Endometrial microvascular endothelial cells (primary cell): Measurements from ENCODE around the gene LY86. TPM values are rescaled to one million over a fixed set of nuclear protein-coding genes. Genes with fewer than 3 reads are reported as not detected.

Experiments
- in situ Hi-C: cut with HindIII; loops from 2 replicates; pipeline ENCODE4 v1.10.0; 2017; ENCODE audit warnings: low sequenced_read_pairs, low pct_unique_long_range_greater_than_20kb; ENCODE audit errors: inconsistent ontology term
- total RNA-seq: library from RNA; depleted of rRNA; stranded (reverse); fragments of >200 nt; gene quantifications from one replicate; pipeline ENCODE4 v1.2.3, GENCODE V29; 2015; ENCODE audit errors: inconsistent ontology term

The LY86 gene
- total RNA-seq, 1 donor from 2014 or later: not detected

DNA sequence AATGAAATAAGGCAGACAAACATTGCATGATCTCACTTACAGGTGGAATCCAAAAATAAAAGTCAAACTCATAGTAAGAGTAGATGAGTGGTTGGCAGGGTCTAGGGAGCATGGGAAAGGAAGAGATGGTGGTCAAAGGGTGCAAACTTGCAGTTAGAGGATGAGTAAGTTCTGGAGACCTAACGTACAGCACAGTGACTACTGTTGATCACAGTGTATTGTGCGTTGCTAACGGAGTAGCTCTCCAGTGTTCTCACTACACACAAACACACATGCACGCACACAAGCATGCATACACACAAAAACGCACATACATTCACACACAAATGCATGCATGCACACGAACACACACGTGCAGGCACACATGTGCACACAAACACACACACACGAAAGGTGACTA, 54.9 kb downstream of the LY86 start:
- in situ Hi-C loops: no loop called here

DNA sequence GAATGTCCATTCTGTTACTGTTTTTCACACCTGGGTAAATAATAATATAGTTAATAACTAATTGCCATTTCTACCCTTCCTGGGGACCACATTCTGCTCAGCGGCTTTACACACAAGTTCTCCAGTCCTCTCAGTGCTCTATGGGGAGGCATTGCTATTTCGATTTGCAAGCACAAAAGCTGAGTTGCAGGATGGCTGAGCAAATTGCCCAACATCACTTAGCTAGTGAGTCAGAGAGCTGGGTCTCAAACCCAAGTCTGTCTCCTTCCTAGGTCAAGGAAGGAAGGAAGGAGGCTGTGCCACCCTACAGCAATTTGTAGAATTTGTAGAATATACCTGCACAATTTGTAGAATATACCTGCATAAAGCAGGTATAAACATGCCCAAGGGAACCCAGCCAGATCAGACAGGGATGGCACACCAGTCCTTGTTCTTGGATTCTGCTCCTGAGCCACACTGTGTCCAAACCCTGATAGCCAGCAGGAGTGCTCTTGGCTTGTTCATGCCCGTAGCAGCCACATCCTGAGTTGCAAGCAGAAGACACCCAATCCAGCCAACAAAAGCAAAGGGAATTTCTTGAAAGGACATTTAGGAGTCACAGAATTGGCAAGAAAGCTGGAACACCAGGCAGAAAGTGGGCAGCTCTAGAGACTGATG, 56.9 kb downstream of the LY86 start:
- in situ Hi-C loops: no loop called here

DNA sequence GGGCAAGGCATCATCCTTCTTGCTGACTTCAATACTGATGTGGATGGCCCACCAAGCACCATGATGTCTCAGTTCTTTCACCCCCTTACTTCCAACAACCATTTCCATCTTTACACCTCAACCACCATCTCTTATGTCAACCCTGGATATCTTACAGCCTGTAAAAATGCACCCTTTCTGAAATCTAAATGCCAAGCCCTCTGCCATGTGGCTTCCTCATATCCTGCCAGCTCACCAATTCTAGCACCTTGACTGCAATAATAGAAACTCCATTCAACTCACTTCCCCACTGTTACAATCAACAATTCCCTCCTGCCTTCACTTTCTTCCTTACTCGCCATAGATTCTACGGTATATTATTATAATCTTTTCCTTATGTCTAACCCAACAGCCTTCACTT, 57.9 kb downstream of the LY86 start:
- in situ Hi-C loops: no loop called here

DNA sequence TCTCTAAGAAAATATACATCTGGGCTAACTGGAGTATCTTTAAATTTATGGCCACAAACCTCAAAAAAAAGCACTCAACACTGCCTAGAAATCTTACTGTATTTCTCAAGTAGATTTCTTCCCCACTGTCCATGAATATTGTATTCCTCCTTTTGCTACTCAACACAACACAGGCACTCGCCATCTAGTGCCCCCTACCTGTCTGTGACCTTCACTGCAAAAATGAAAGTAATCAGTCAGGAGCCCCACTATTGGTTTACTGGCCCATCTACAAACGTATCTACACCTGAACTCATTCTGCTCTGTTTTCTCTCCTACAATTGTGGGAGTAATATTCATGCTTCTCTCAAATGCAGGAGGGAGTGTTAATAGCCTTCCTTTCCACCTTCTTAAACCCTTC, 58.3 kb downstream of the LY86 start:
- in situ Hi-C loops: no loop called here

DNA sequence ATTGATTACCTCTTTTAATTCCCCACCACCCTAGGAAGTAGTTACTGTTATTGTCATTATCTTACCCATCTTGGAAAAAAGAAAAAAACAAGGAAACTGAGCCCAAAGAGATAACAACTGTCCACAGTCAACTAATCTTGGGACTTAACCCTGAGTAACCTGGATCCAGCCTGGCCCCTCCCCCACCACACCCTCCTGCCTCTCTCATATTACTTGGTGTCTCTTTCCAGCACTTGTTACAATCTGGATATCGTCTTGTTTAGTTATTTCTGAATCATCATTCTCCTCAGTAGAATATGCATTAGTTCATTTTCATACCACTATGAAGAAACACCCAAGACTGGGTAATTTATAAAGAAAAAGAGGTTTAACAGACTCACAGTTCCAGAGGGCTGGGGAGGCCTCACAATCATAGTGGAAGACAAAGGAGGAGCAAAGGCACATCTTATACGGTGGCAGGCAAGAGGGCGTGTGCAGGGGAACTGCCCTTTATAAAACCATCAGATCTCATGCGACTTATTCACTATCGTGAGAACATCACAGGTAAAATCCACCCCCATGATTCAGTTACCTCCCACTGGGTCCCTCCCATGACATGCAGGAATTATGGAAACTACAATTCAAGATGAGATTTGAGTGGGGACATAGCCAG, 60.3 kb downstream of the LY86 start:
- in situ Hi-C loops: no loop called here

DNA sequence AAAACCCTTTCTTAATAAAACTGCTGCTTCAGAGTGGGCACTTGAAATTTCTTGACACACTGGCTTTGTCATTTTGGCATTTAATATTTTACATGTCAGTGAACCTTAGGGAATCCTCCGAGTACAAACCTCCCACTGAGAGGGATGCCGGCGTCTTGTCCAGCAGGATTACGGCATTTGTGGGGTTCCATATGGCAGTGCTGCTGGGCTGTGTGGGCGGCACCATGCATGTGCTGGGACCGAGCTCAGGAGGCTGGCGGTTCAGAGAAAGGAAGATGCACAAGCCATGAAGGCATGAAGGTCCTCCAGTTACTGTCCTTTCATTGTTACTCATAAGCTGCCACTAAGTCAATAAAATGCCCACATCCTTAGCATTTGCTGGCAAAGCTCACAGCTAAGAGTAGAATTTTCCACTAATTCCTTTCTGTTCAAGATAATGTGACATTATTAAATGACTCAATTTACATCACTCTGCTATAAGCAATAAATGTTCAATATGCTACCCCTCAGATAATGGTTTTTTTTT, 61.4 kb downstream of the LY86 start:
- in situ Hi-C loops: no loop called here

DNA sequence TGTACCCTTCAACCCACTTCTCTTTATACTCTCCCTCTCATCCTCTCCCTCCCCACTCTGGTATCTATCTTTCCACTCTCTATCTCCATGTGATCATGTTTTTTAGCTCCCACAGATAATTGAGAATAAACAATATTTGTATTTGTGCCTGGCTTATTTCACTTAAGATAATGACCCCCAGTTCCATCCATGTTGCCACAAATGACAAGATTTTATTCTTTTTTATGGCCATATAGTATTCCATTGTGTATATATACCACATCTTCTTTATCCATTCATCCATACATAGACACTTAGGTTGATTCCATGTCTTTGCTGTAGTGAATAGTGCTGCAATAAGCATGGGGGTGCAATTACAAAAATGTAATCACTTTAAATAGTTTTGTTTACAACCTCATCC, 62.3 kb downstream of the LY86 start:
- in situ Hi-C loops: no loop called here

DNA sequence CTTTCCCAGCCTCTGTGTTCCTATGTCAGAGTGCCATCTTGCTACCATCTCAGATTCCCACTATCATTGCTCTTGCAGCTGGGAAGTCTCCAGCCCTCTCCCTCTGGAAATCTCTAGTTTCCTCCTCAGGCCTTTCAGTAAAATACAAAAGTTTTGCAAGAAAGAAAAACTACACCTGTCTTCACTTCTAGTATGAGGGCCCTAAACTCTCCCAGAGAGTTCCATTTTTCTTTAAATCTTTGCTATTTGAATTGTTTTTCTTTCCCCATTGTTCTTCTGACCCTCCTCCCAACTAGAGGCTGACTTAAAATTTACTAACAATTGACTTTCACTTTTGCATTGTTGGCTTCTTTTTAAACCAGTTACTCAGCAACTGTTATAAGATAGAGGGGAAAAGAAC, 62.8 kb downstream of the LY86 start:
- in situ Hi-C loops: no loop called here

DNA sequence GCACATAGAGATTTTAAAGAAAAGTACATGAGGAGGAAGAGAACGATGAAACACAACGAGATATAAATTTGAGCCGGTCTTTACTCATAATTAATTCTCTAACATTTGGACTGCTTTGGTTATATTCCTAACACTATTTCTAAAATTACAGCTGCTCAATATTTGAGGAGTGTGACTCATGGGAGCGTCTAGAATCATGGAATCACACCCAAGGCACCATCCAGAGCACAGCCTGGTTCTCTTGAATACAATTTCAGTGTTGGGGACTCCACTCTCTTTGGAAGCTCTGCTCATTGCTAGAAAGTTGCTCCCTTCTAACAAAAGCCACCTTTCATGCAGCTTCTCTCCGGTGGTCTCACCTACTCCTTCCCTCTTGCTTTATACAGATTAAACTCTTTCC, 64.4 kb downstream of the LY86 start:
- in situ Hi-C loops: no loop called here

DNA sequence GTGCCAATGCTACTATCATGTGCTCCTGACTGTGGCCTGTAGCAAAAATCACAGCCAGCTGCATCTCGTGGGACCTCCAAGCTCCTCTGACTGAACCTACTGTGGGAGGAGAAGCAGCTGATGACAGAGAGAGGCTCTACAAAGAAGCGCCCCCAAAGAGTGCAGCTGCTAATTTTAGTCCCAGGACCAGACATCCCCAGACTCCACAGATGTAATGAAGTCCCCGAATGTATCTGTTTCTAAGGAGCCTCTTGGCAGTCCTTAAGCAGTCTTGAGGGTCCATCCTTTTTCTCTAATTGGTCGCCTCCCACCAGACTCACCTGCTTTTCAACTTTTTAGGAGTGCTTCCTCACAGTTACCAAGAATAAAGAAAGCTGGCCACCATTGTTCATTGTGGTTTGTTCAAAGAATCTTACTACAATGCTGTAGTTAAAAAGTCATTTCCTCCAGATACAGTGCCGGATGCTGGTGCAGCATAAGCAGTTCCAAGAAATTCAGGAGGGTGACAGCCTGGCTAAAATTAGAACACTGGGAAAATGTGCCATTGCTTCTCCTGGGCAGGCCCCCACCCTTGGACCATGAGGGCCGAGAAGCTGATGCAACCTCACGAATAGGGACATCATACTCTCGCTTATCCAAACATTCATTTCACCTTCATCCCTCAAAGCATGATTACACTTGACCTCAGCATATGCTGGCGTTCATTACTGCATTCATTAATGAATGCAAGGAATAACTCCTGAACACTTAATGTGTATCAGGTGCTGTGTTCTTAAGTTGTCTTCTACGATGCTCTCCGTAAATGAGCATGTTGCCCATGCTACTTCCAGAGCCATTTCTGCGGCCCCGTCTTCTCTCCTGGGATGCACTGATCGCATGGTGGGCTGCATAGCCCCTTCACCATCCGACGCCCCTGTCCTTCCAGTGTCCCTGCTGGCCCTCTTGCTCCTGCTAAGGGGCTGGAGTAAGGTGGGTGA, 66.4 kb downstream of the LY86 start:
- in situ Hi-C loops: no loop called here

DNA sequence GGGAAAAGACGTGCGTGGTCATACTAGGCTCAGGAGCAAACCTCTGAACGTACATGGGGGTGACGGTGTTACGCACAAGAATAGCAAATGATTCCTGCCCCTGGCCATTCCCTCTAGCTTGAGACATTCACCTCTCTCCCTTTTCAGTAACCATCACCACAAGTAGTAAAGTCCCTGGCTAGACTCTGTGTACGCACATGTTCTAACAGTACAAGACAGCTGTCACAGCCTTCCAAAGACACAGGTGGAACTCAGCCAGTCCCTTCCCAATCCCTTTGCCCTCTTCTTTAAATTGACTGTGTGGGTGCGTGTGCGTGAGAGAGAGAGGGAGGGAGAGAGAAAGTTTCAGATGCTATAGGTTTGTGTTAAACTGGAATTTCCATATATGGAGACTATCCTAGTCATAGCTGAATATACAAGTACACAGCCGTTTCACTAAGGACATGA, 67.3 kb downstream of the LY86 start:
- in situ Hi-C loops: no loop called here

DNA sequence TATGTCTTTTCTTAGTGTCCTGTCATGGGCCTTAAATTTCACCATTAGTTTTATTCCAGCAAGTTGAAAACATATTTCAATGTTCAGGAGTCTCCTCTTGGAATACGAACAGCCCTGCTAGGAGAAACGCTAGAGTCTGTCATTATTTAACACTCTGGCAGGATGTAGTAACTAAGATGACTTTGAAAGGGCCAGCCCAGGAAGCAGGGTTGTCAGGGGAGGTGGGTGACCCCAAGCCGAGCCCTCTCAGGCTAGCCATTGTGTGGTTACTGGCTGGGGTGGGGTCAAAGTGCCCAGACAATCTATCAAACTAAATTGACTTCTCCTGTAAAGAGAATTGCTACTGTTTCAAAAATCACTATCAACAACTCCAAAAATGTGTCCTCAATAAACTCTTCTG, 67.8 kb downstream of the LY86 start:
- in situ Hi-C loops: no loop called here

DNA sequence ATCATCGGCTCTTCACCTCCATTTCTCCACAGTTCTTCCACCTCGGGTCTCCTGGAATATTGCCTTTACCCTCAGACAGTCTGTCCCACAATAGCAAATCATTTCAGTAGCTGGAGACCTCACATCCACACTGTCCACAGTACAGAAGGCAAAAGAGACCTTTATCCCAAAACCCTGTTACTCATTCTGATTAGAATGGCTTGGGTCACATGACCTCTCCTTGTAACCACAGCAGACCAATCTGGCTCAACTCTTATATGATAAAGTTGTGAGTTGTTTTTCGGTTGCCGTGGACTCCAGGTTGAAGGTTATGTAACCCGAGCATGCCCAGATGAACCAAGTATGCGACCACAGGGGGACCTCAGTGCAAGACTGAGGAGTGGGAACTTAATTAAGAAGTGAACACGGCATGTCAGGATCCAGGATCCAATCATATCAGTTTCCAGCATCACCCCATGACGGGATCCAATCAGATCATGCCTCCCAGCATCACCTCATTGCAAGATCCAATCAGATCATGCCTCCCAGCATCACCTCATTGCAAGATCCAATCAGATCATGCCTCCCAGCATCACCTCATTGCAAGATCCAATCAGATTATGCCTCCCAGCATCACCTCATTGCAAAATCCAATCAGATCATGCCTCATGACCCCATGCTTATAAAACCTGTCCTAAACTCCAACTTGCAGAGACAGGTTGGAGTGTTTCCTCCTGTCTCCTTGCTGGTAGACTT, 68.7 kb downstream of the LY86 start:
- in situ Hi-C loops: no loop called here

DNA sequence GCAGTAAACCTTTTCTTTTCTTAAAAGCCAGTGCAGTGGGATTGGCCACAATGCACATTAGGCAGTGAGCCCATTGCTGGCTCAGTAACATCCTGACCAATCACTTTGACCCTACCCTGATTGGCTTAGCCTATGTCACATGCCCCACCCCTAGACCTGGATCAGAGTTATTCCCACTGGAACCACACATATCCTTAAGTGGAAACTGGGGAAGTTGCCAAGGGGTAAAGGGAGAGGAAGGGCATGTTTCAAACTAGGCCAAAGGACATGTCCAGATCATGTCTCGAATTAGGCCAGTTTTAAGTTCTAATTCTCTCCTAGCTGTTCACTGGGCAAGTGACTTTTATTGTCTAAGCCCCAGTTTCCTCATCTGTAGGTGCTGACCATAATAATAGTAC, 69.3 kb downstream of the LY86 start:
- in situ Hi-C loops: no loop called here

DNA sequence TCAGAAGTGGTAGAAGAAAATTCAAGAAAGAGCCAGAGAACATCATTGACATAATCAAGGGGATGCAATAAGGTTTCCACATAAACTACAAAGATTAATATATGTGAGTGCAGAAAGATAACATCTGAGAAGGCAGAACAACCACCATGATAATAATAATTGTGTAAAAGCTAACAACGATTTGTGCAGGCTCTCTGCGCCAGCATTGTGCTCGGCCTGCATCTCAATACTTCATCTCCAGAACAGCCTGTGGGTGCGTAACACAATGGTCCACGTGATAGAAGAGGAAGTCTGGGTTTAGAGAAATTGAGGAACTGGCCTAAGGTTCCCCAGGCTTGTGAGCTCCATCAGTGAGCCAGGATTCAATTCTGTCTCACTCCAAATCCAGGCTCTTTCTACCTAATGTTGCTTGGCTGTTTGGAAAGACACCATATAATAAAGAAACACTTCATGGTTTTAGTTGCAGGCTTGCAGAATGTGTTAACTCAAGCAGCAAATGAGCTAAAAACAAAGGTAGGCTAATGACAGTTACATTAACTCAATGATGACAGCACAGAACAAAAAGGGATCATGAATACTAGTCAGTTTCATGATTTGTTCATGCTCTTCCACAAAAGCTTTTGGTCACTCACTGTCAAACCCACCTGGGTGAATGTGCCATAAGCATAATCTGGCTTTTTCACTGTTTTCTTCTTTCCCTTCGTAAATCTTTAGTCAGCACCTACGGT, 71.2 kb downstream of the LY86 start:
- in situ Hi-C loops: no loop called here

DNA sequence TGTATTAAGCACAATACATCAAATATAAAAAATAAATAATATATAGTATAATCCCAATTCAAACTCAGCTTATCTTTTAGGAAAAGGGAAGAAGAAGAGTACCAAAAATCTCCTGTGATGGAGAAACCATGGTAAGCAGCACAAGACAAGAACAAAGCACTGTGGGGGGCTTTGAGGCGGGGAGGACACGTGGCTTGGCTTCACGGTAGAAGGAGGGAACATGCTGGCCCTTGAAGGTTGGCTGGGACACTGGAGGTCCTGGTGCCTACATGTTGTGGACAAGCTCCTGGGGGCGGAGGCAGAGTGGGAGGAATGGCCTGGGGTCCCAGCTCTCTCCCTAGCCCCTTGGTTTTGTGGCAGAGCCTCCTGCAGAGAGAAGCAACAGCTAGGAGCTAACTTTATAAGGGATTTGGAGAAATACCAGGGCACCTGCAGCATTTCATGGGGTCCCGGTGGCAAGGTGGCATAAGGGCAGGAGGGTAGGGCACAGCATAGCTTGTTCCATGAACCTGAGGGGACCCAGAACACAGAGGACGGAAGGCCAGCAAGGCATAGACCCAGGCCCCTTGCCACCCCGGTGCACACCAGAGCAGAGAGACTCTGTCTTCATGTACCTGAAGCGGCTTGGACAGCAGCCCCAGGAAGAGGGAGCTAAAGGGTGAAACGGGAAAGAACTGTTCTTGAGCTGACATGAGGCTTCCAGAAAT, 72.0 kb downstream of the LY86 start:
- in situ Hi-C loops: no loop called here

DNA sequence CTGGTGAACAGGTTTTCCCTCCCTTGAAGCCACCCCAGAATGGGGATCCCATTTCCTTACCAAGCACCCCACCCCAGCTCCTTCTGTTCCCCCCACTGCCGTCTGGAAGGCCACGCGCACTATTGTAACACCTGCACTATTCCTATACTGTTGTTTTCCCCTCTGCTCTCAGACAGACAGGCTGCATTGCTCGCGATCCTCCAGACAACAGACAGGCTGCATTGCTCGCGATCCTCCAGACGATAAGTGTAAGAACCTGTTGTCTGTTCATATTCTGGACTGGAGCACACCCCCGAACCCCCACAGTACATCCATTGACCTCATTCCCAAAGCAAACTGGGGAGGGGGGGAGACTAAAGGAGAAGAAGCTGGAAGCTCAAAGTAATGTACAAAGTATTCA, 72.7 kb downstream of the LY86 start:
- in situ Hi-C loops: no loop called here

DNA sequence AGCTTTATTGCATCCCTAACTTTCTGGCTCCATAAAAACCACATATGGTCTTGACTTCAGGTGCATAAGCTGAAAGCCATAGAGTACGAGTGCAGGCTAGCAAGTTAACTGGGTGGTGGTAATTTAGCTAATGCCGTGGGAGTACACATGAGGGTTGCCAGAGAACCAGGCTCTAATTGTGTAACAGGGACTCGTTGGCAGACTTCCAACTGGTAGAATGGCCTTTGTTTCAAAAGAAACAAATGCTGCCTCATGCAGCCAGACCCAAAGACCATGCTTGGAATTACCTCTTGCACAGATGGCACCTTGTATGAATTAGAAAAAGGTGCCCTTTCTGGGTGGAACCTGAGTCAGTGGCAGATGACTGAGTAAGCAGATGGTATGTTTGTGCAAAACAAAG, 73.2 kb downstream of the LY86 start:
- in situ Hi-C loops: no loop called here
